Breast epithelium (tissue), 3 donors: ENCODE results near the gene YTHDF2.

Experiments used
- CTCF ChIP-seq, 3 donors: fragments of 450-650 bp; IDR thresholded peaks; one replicate each; pipeline ENCODE4 v1.5.1; 2016 to 2017; ENCODE audit warnings: antibody characterized with exemption in 3 of 3, mild to moderate bottlenecking in 3 of 3, moderate library complexity in 3 of 3
- POLR2A ChIP-seq: fragments of 450-650 bp; IDR thresholded peaks from one replicate; pipeline ENCODE4 v1.6.1; 2016; ENCODE audit warnings: antibody characterized with exemption, mild to moderate bottlenecking, moderate library complexity
- POLR2AphosphoS5 ChIP-seq, 3 donors: sonication (generic); formaldehyde crosslinking; IDR thresholded peaks; one replicate each; pipeline ENCODE4 v1.6.1; 2017; ENCODE audit warnings: antibody characterized with exemption in 3 of 3

GRCh38 chr1:28720376-28720775, 16.4 kb upstream of the YTHDF2 start:
- TF ChIP-seq POLR2AphosphoS5 (IDR thresholded peaks at IDR 0.05) (no peak), CTCF (IDR thresholded peaks at IDR 0.05) (no peak), POLR2A (no peak)
